ENCODE measurements around the gene YRDC.

- no peak for TF ChIP-seq CTCF (IDR thresholded peaks at IDR 0.05)
- no peak for TF ChIP-seq POLR2A (IDR thresholded peaks at IDR 0.05)
These were observed 44.1 kb downstream of the YRDC start for GRCh38 chr1:37763791-37764413.

Measured in body of pancreas (tissue), 4 donors.